Tibial nerve (tissue), 4 donors: ENCODE data around the gene GAREM1. TPM values are rescaled to one million over a fixed set of nuclear protein-coding genes. Genes with fewer than 3 reads are reported as not detected.

Source experiments
- DNase-seq, 2 donors: peaks; one replicate each; pipeline ENCODE4 v3.0.0-alpha.2; 2019; ENCODE audit warnings: low spot score in 2 of 2
- H3K27ac ChIP-seq, 4 donors: fragments of 200-600 bp; sonication (generic) in 3 of 4; one replicate each; pipeline ENCODE4 v1.5.1; 2017 to 2019; ENCODE audit warnings: mild to moderate bottlenecking in 1 of 4
- H3K27me3 ChIP-seq, 2 donors: fragments of 200-600 bp; sonication (generic) in 1 of 2; one replicate each; pipeline versions ENCODE4 v1.5.1 to v1.6.0; 2017 to 2019
- H3K36me3 ChIP-seq, 3 donors: fragments of 200-600 bp; sonication (generic); one replicate each; pipeline ENCODE4 v1.5.1; 2018 to 2019
- H3K4me1 ChIP-seq, 4 donors: fragments of 200-600 bp; sonication (generic) in 3 of 4; one replicate each; pipeline ENCODE4 v1.5.1; 2017 to 2019
- H3K4me3 ChIP-seq, 4 donors: fragments of 200-600 bp; sonication (generic) in 3 of 4; one replicate each; pipeline ENCODE4 v1.5.1; 2017 to 2019; ENCODE audit warnings: mild to moderate bottlenecking in 1 of 4, moderate library complexity in 1 of 4
- H3K9me3 ChIP-seq, 4 donors: fragments of 200-600 bp; sonication (generic) in 3 of 4; one replicate each; pipeline ENCODE4 v1.5.1; 2017 to 2019
- EP300 ChIP-seq, 2 donors: sonication (generic); formaldehyde crosslinking; IDR thresholded peaks; one replicate each; pipeline ENCODE4 v1.6.1; 2017; ENCODE audit warnings: antibody characterized with exemption in 2 of 2, mild to moderate bottlenecking in 1 of 2
- POLR2A ChIP-seq, 2 donors: fragments of 450-650 bp; IDR thresholded peaks; one replicate each; pipeline ENCODE4 v1.6.1; 2017; ENCODE audit warnings: antibody characterized with exemption in 2 of 2, mild to moderate bottlenecking in 2 of 2, moderate library complexity in 2 of 2
- WGBS, 2 donors: methylation state at CpG; one replicate each; pipeline ENCODE4 v1.1.5; 2018; 5-methylcytosine and 5-hydroxymethylcytosine counted together
- total RNA-seq, 4 donors: library from RNA; depleted of rRNA; stranded (reverse); fragments of >200 nt; gene quantifications; one replicate each; pipeline ENCODE4 v1.1.0, GENCODE V29; 2016
- TF ChIP-seq, protein P1 (sequence below), 5 experiments: fragments of 200-600 bp in 3 of 5; fragments of 450-650 bp in 2 of 5; sonication (generic) in 3 of 5; IDR thresholded peaks; one replicate each; pipeline ENCODE4 v1.5.1; 2016 to 2019; ENCODE audit warnings: antibody characterized with exemption in 5 of 5, mild to moderate bottlenecking in 3 of 5, moderate library complexity in 2 of 5

Gene GAREM1
- total RNA-seq, 4 donors from 2014 or later, result 25.1 to 33.0 (median 30.7) TPM

DNA sequence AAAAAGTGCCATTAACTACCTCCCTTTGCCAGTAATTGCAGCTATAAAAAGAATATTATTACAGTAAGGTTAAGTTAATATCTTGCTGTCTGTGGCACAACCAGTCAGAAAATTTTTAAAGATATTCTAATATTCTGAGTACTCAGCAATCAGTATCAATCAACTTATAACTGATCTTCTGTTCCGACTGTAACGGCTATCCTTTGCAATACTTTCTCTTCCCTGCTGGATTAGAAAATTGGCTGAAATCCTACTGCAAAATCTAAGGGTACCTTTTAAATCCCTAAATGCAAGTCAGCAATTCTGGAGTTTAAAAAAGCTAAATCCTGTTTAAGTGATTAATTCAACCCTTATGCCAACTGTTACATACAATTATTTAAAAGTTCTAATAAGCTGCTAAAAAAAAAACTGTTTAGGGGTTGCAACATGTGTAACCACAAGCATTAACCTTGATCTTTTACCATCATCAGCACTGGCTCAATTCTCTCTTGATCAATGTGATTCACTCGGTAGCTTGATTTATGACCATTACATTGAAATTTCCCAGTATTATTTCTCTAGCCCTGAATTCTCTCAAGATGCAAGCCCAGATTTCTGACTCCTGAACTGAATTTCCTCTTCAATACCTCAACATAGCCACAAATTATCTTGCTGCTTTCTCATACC, 20.5 kb downstream of the GAREM1 start:
- WGBS, 2 donors, result 62 to 63% methylated on average over 3 of the region's 3 CpGs
- no peaks in the 10 kb centered on the region for H3K27me3 ChIP-seq
- no peak for DNase-seq
- H3K36me3 ChIP-seq, result no peaks in the 10 kb centered on the region
- peaks cover 0 to 44% (median 5%) of the 10 kb centered on the region in 4 donors for H3K4me1 ChIP-seq
- TF ChIP-seq, protein P1, sequence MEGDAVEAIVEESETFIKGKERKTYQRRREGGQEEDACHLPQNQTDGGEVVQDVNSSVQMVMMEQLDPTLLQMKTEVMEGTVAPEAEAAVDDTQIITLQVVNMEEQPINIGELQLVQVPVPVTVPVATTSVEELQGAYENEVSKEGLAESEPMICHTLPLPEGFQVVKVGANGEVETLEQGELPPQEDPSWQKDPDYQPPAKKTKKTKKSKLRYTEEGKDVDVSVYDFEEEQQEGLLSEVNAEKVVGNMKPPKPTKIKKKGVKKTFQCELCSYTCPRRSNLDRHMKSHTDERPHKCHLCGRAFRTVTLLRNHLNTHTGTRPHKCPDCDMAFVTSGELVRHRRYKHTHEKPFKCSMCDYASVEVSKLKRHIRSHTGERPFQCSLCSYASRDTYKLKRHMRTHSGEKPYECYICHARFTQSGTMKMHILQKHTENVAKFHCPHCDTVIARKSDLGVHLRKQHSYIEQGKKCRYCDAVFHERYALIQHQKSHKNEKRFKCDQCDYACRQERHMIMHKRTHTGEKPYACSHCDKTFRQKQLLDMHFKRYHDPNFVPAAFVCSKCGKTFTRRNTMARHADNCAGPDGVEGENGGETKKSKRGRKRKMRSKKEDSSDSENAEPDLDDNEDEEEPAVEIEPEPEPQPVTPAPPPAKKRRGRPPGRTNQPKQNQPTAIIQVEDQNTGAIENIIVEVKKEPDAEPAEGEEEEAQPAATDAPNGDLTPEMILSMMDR (IDR thresholded peaks at IDR 0.05), result no peak
- no peaks in the 10 kb centered on the region for H3K9me3 ChIP-seq
- no peak overlapping the region for H3K27ac ChIP-seq
- H3K4me3 ChIP-seq, result no peak overlapping the region

DNA sequence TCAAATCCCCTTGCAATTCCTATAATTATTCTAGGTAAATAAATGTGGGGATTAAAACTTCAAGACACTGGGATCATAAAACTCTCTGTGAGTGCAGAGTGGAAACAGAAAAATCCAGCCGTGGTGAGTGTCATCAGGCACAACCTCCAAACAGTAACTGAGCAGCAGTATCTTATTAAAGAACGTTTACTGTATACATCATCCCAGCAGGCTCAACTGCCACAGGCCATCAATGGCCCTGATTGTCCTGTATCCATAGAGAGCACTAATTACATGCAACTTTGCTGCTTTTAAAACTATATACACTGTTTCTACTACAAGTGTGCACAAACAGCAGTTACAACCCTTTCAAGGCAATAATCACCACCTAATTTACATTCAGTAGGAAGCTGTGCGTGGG, 23.9 kb downstream of the GAREM1 start:
- no peak for DNase-seq
- H3K36me3 ChIP-seq, result no peaks in the 10 kb centered on the region
- peak overlapping the region in 1 of 4 donors; percentile 8 for H3K27ac ChIP-seq
- H3K4me1 ChIP-seq, result peaks cover 0 to 49% (median 20%) of the 10 kb centered on the region in 4 donors
- H3K27me3 ChIP-seq, result no peaks in the 10 kb centered on the region
- 36 to 37% methylated on average over 3 of the region's 3 CpGs for WGBS, 2 donors
- H3K9me3 ChIP-seq, result no peaks in the 10 kb centered on the region
- TF ChIP-seq POLR2A (IDR thresholded peaks at IDR 0.05) (no peak), EP300 (IDR thresholded peaks at IDR 0.05) (no peak)
- TF ChIP-seq, protein P1 (IDR thresholded peaks at IDR 0.05), result no peak
- no peak overlapping the region for H3K4me3 ChIP-seq

DNA sequence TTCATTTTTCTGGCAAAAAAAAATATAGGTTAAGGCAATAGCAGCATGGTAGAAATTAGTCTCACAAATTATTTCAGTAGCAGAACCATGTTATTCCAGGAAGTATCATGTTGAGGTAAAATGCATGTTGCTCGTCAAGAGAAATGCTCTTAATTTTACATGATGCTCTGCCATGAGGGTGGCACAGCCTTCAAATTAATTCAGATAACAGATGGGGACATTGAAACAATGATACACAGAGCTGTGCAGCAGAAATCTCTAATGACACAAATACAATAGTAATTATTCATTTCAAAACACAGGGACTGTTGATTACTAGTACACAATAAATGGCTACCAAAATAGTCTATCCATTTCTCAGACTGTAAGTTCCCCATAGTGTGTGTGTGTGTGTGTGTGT, 24.8 kb downstream of the GAREM1 start:
- 67 to 93% methylated on average over 1 of the region's 1 CpG for WGBS, 2 donors
- Histone ChIP-seq H3K27me3 (no peaks in the 10 kb centered on the region), H3K9me3 (no peaks in the 10 kb centered on the region), H3K4me3 (no peak overlapping the region), H3K36me3 (no peaks in the 10 kb centered on the region), H3K27ac (no peak overlapping the region), H3K4me1 (peaks cover 0 to 49% (median 22%) of the 10 kb centered on the region in 4 donors)
- DNase-seq, result no peak
- TF ChIP-seq POLR2A (IDR thresholded peaks at IDR 0.05), result no peak
- TF ChIP-seq EP300 (IDR thresholded peaks at IDR 0.05), result no peak
- TF ChIP-seq, protein P1 (IDR thresholded peaks at IDR 0.05), result no peak

DNA sequence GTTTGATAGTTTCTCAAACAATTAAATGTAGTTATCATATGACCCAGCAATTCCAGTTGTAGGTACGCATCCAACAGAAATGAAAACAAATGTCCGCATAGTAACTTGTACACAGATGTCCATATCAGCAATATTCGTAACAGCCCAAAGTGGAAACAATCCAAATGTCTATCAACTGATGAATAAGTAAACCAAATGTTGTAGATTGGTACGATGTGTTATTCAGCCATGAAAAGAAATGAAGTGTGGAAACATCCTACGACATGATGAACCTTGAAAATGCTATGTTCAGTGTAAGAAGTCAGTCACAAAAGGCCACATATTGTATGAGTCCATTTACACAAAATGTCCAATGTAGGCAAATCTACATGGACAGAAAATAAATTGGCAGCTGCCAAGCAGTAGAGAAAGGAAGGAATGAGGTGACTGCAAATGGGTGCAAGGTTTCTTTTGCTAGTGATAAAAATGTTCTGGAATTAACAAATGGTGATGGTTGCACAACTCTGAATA, 26.9 kb downstream of the GAREM1 start:
- 78 to 79% methylated on average over 5 of the region's 5 CpGs for WGBS, 2 donors
- Histone ChIP-seq H3K36me3 (no peaks in the 10 kb centered on the region), H3K9me3 (no peaks in the 10 kb centered on the region), H3K27me3 (no peaks in the 10 kb centered on the region), H3K27ac (peak overlapping the region in 1 of 4 donors; percentile 15), H3K4me1 (peaks cover 0 to 48% (median 22%) of the 10 kb centered on the region in 4 donors), H3K4me3 (no peak overlapping the region)
- TF ChIP-seq, protein P1 (IDR thresholded peaks at IDR 0.05), result no peak
- no peak for TF ChIP-seq POLR2A (IDR thresholded peaks at IDR 0.05)
- TF ChIP-seq EP300 (IDR thresholded peaks at IDR 0.05), result no peak
- DNase-seq, result no peak

DNA sequence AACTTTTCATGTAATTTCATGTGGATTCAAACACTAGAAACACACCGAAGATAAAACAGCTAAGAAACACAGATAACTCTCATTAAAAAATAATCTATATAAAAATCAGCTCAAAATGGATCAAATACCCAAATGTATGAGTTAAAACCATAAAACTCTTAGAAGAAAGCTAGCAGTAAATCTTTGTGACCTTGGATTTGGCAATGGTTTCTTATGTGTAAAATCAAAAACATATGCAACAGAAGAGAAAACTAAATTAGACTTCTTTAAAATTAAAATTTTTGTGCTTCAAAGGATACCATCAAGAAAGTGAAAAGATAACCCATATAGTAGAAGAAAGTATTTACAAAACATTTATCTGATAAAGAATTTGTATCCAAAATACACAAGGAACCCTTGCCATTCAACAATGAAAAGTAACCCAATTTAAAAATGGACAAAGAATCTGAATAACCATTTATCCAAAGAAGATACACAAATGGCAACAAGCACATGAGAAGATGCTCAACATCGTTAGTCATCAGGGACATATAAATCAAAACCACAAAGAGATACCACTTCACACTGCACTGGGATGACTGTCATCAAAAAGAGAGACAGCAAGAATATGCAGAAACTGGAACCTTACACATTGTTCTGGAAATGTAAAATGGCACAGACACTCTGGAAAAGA, 27.5 kb downstream of the GAREM1 start:
- TF ChIP-seq EP300 (IDR thresholded peaks at IDR 0.05) (no peak), POLR2A (IDR thresholded peaks at IDR 0.05) (no peak)
- TF ChIP-seq, protein P1 (IDR thresholded peaks at IDR 0.05), result no peak
- 60 to 66% methylated on average over 2 of the region's 2 CpGs for WGBS, 2 donors
- H3K36me3 ChIP-seq, result no peaks in the 10 kb centered on the region
- peaks cover 0 to 52% (median 22%) of the 10 kb centered on the region in 4 donors for H3K4me1 ChIP-seq
- no peak overlapping the region for H3K4me3 ChIP-seq
- H3K9me3 ChIP-seq, result no peaks in the 10 kb centered on the region
- DNase-seq, result no peak
- no peaks in the 10 kb centered on the region for H3K27me3 ChIP-seq
- H3K27ac ChIP-seq, result peak overlapping the region in 1 of 4 donors; percentile 31
